Loucy (cell line): ENCODE results near the gene RBFOX2.

Experiments used
- CTCF ChIP-seq: fragments of 200-600 bp; sonication (generic); conservative IDR thresholded peaks from 2 replicates; pipeline ENCODE4 v1.5.1; 2014; ENCODE audit warnings: mild to moderate bottlenecking, antibody characterized with exemption, low read length
- EZH2phosphoT487 ChIP-seq: fragments of 200-600 bp; IDR thresholded peaks from 2 replicates; pipeline ENCODE4 v1.6.1; 2018; ENCODE audit warnings: antibody characterized with exemption, mild to moderate bottlenecking, moderate library complexity, borderline replicate concordance

- TF ChIP-seq CTCF (no peak), EZH2phosphoT487 (no peak)
These were observed 33.3 kb downstream of the RBFOX2 start for GRCh38 chr22:35995348-35995747.
